GM19239 (cell line): Measurements from ENCODE around the gene PODXL.

ENCODE experiments used
- DNase-seq: peaks from one replicate; pipeline ENCODE4 v3.0.0; 2011; ENCODE audit warnings: low spot score; ENCODE audit not compliant: insufficient read length
- FAIRE-seq: peaks from 2 replicates; lab custom pipeline; 2011; peaks lifted over from hg19 to GRCh38; lab: Jason Lieb, UNC

PODXL gene

DNA sequence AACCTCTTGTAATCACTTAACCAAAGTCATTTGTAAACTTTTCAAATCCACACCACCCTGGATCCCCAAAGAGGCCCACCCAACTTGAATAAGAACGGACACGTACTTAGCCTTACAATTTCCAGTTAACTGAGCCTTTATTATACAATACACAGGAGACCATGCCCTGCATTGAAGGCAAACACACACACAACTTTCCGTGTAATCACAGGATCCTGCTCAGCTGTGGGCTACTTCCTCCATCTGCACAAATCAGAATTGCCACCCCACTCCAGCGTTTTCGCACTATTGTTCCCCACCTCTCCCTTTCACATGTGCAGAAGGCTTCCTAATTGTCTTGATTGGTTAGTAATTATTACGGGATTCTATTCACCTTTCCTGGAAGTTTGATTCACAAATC lies 12.1 kb upstream of the PODXL start:
- FAIRE-seq (no peak), DNase-seq (no peak)

DNA sequence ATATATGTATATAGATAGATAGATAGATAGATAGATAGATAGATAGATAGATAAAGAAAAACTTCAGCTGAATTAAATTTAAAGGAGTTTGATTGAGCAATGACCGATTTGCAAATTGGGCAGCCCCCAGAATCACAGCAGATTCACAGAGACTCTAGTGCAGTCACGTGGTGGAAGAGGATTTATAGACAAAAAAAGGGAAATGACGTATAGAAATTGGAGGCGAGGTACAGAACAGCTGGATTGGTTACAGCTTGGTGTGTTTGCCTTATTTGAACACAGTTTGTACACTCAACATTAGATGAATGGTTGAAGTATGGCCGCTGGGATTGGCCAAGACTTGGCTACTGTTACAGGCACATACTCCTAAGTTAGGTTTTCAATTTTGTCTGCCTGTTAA lies 8.2 kb upstream of the PODXL start:
- FAIRE-seq (no peak), DNase-seq (no peak)

DNA sequence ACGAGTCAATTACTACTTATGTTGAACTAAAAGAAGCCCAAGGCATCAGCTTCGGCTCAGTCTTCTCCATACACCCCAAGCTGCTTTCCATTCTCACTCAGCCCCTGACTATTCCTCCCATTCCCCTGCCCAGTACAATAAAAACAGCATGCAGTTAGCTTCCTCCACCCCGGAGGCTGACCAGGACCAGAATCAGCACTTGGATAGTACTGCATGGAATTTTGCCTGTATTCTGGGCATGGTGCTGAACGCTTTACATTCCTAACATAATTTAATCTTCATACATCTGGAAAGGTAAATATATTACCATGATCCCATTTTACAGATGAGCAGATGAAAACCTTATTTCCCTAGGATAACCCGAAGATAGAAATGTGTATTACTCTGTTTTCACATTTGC lies 7.5 kb upstream of the PODXL start:
- no peak for DNase-seq
- FAIRE-seq: no peak

DNA sequence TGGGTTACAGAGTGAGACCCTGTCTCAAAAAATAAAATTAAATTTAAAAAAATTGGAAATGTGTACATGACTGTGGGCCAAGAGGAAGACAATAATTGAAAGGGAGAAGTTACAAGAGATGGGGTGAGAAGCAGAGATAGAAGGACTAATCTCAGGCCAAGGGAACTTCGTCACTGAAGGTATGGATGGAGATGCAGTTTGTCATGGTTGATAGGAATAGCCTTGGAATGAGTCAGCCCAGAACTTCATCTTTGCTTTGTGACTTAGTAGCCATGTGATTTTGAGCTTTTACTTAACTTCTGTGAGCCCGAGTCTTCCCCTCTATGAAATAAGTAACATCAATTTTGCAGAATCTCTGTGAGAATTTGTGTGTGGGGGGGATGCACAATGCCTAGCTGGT lies 6.5 kb upstream of the PODXL start:
- FAIRE-seq (no peak), DNase-seq (no peak)

DNA sequence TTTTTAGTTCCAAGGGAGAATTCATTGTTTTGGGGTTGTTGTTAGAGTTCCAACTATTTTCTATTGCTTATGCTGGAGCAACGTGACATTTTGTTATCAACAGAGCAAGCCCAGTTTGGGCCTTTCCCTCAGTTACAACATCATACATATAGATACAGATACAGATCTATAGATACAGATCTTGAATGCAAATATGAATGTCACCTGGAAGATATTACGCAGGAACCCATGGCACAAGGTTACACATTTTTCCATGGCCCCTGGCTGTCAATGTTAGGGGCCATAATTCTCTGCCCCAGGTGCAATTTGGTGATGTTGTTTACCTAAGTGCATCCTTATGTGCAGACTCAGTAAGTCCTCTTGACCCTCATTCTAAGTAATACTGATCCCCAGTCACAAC lies 3.6 kb upstream of the PODXL start:
- DNase-seq: no peak
- FAIRE-seq: no peak

DNA sequence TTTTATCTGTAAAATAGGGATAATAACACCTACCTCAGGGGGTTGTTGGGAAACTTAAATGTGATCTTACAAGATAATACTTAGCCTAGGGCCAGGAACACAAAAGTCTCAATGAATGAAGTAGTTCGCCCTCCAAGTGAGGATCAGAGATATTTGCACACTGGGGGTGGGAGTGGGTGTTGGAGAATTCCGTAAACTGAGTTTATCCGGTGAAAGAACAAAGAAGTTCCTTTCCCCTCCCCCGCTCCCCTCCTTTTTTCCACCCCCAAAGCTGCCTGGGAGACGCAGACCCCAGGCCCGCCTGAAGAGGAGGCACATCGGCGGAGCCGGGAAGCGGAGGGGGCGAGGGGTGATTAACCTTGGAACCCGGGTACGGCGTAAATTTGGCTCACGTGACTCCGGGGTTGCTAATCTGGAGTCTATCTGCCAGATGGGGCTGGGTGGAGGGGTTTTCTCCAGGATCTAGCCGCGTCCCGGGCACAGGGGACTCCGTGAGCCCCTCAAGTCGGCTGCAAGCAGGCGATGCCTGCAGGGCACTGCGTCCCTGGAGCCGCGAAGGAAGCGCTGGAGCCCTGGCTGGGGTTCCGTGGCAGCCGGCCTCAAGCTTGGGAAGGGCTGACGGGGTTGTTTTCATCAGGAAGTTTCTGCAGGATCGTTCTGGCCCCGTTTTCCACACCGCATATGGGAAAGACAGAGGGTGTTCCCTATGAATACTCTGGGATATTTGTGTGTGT lies 1.4 kb upstream of the PODXL start:
- DNase-seq: no peak
- FAIRE-seq: no peak

DNA sequence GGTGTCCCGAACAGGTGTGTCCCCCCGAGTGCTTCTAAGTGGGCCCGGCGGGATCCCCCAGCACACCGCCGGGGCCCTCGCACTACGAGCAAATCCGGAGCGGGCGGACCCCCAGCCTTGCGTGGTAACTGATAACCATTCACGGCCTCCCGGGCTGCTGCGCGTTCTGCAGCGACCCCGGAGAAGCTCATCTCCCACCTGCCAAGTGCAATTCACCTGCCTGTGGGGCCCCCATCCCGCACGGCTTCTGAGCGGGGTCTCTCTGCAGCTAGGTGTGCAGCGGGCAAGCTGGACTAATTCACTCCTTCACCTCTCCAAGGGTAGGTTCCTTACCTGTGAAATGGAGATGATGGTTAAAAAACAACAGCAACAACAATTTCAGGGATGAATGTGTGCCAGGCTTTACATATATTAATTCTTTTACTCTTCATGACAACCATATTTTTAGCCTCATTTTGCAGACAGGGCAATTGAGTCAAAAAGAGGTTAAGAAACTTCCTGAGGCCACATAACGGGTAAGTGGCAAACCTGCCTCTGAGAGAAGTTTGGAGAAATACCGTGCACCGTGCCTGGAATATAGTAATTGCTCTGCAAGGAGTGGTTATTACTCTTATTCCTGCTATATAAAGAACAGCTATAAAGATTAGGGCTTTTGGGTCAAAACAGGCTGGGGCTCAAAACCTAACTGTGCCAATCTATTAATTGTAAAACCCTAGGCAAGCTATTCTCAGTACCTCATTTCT lies 652 bp upstream of the PODXL start:
- no peak for FAIRE-seq
- no peak for DNase-seq

DNA sequence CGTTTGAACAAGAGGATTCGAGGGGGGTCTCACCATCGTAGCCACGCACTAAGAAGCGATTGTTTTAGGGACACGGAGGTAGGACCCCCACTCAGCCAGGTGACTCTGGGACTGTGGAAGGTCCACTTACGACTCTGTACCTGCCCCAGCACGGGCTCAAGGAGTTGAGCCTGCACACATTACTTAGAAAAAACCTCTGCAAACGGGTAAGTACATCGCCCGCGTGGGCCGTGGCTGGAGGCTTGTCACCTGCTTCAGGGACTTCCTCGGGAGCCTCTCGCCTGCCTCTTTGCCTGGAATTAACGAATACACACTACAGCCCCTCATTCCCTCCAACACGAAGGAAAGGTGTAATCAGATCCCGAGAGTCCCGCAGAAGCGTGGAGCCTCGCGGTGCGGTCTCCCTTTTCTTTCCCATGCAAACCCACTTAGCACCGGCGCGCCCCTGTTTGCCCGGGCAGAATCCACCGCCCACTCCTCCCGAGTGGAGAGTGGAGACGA lies 826 bp downstream of the PODXL start:
- DNase-seq (no peak), FAIRE-seq (no peak)

DNA sequence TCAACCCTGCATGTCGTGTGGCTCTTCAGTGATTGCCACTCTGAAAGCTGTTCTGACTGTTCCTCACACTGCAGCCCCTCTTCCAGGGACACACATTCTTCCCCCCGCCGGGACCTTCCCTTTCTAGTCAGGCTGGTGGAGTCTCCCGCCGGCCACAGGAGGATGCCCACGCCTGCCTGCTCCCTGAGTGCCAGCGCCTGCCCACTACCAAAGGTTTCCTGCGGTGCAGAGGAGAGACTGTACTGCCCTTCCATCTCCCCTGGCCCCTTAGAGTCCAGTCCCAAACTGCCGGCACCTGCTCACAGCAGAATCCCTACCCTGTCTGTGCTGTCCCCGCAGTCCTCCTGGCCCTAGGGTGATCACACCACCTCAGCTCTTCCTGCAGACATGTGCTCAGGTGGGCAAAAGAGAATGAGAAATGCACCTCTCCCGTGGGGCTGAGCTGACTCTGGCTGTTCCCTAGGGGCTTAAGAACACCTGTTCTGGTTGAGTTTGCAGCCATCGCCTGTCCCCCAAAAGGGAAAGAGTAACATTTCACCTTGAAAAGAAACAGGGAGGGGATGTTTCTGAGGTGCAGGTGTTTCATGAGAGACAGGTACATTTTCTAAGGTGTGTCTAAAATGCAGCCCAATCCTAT lies 1.4 kb downstream of the PODXL start:
- no peak for DNase-seq
- FAIRE-seq: no peak

DNA sequence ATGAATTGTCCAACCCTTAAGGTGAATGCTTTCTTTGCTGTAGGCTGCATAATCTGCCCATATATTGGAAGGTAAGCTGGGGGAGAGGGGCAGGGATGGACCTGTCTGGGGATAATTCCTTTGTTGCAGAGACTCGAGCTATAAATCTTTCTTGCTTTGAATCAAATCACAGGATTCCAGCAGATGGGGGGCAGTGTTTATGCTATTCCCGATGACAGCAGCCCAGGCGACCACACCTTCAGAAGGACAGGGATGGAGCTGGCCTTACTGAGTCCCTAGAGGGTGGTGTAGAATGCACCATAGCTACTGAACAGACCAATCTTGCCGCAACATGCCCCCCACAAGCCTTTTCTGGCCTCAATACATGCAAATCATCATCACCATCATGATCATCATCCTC lies 2.5 kb downstream of the PODXL start:
- FAIRE-seq: no peak
- DNase-seq: no peak

DNA sequence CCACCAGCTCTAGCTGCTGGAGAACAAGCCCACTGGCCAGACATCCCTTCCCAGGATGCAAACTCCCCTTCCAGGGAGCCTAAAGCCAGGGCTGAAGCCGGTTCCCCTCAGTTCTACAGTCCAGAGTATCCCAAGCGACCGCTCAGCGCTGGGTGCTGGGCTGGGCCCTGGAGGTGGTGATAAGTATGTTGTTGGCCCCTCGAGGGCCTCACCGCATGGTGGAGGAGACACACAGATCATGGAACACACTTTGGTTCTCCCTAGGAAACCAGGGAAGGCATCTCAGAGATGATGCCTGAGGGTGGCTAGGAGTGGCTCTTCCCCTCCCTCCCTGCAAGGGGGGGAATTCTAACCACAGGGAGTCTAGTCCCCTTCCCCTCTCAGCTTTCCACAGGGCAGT lies 4.4 kb downstream of the PODXL start:
- DNase-seq (no peak), FAIRE-seq (no peak)

DNA sequence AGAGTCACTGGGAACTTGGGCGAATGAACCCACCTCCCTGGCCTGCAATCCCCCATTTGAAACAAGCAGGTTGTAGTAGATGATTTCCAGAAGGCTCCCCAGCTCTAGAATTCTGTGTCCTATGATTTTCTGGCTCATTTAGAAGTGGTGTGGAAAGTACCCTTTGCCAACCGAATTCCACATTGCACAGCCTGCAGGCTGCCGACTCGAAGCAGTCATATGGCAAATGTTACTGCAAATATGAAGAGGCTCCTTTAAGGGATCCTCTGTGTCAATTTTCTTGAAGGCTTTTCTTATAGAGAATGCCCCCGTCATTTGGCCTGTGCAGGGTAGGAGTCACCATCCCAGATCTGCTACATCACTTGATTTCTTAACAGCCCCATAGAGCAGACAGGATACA lies 5.6 kb downstream of the PODXL start:
- DNase-seq (no peak), FAIRE-seq (no peak)

DNA sequence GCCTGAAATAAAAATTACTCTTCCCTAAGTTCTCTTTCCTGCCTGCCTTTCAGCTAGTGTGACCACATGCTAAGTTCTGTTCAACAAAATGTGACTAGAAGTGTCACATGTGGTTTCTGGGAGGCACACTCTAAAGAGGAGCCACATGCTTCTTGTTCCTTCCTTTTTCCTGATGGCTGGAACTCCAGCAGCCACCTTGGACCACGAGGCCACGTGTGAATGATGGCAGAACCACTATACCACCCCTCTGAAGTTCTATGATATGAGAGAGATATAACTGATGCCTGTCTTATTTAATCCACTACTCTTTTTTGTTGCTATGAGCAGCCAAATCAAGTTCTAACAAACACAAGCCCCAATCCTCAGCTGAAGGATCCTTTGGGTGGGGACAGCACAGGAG lies 8.1 kb downstream of the PODXL start:
- FAIRE-seq (no peak), DNase-seq (no peak)

DNA sequence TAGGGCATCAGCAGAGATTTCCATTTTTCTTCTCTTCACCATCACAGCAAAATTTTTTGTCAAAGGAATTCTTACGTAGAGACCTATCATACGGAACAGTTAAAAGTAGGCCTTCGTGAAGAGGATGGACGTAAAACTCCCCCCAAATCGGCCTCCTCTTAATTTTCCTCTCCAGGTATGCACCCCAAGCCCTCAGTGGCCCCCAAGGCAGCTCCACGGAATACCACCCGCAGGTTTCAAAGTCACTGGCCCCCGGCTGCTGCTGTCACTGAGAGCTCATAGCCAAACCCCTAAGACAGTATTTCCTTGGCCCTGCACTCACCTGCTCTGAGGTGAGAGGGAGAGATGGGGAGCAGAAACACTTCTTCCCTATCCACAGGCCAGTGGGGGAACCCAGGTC lies 8.8 kb downstream of the PODXL start:
- FAIRE-seq: no peak
- no peak for DNase-seq

DNA sequence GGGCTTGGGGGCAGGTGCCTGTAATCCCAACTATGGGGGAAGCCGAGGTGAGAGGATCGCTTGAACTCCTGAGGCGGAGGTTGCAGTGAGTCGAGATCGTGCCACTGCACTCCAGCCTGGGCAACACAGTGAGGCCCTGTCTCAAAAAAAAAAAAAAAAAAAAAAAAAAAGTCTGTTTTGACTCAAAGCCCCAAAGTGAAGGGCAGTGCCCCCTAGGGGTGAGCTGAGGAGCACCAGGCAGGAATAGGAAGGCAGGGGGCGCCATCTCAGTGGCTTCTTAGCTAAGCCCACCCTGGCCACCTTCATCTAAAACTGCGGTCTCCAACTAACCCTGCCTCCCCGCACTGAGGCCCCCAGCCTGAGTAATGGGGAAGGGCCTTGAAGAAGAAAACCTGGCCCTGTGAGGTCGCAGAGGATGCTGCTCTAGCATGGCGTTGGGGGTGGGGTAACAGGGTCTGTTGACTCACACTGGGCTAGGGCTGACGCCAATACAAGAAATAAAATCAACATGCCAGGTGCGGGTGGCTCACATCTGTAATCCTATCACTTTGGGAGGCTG lies 9.8 kb downstream of the PODXL start:
- FAIRE-seq (no peak), DNase-seq (no peak)

DNA sequence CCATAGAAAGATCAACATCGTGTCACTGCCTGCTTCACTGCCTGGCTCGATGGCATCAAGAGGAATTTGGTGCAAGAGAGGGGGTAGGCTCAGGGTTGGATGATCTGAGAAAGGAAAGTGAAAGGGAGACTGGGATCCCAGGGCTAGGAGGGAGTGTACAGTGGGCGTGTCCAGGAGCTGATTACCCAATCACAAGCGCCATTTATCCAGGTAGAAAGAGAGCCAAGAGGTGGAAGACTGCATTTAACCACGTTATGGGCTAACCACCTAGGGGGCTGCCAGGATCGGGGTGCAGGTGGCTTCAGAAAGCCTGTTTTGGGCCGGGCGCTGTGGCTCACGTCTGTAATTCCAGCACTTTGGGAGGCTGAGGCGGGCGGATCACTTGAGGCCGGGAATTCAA lies 10.3 kb downstream of the PODXL start:
- DNase-seq (no peak), FAIRE-seq (no peak)

DNA sequence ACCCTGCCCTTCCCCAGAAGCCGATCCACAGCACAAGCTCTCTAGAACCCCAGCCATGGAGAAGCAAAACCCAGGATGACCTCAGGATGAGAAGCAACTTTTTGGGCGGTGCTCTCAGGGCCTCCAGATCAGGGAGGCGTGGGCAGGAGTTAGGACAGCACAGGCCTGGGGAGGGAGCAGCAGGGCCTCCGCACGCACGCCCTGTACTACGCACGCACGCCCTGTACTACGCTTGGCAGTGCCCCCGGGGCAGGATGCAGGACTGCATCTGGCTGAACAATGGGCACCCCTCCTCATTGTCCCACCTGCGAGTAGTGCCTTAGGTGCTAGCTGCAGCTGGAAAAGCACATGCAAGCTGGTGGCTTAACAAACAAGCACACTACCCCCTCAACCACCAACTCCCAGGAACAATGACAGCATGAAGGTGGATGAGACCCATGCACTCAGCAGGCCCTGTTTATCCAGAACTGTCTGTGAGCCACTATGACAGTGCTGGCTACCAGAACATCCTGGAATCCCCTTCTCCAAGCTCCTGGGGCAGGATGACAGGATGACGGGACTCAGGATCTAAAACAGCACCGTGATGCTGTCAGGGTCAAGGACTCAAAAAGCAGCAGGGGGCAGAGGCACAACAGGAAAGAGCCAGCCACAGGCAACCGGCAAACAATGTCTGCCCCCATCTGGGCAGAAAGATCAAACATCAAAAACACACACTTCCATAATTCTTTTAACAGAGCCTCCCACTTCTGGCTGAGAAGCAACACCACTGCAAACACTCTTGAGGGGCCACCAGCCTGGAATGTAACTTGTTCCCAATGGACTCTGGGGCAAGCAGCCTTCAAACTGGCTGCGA lies 11.8 kb downstream of the PODXL start:
- FAIRE-seq: no peak
- DNase-seq: no peak

DNA sequence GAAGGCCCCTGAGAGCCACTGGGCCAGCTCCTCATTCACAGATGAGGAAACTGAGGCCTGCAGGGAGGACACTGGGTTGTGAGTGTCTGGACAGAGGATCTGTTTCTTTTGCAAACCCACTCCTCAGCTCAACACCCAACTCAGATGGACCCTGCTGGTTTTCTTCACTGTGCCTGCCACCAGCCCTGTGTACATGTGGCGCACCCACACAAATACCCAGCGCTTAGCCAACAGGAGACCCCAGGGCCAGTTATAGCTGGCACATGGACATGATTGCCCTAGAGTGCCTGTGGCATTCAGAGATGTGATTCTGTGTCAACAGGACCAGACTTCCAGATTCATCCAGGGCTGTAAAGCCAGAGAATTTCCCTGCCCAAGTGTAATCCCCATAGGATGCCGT lies 12.4 kb downstream of the PODXL start:
- no peak for FAIRE-seq
- DNase-seq: no peak

DNA sequence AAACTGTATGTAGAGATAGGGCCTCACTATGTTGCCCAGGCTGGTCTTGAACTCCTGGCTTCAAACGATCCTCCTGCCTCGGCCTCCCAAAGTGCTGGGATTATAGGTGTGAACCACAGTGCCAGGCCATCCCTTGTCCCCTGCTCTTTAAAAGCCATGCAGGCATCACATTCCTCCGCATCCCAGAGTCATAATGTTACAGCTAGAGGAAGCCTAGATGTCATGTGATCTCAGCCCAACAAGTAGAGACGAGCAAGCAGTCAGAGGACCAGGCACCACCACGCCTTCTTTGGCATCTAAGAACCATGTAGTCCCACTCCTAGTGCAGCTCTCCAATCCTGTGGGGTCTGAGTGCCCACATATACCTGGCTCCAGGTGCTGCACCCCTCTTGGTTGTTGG lies 13.1 kb downstream of the PODXL start:
- no peak for FAIRE-seq

DNA sequence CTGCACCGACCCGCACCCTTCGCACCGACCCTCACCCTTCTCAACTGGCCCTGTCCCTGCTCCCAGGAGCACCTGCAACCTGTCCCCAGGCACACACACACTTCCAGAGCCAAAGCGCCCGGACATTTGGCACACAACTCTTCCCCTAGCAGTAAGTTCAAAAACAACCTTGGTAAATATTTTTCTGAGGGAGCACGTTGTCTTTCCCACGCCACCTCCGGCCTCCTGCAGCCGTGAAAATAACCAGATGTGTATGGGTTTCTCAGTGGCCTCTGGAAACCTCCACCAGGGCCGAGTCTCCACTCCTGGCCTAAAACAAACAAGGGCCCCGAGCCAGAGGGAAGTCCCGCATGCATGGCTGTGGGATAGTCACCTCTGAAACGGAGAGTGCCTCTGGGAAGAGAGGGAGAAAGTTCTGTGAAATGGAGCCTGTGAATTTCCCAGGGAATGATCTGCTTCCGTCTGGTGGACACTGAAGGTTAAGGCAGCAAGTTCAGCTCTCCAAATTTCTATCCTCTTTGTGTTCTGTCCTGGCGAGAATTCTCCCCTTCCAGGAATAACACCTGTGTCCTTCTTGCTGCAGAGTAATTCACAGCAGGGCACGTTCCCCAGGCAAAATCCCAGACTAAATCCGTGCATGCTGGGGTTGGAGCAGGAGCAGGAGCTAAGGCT lies 15.8 kb downstream of the PODXL start:
- no peak for FAIRE-seq

More for the DNA sequence above, 13.1 kb downstream of the PODXL start:
- no peak for DNase-seq

More for the DNA sequence above, 15.8 kb downstream of the PODXL start:
- no peak for DNase-seq
